ENCODE data around the gene TNFRSF6B.

TNFRSF6B gene

GRCh38 chr20:63700199-63701050, 4.0 kb downstream of the TNFRSF6B start:
- no peak for TF ChIP-seq POLR2A (IDR thresholded peaks at IDR 0.05; ENCODE audit: low read depth, low read length)
- DNase-seq (ENCODE audit: insufficient read length, low spot score), result no peak

GRCh38 chr20:63701051-63701328, 4.5 kb downstream of the TNFRSF6B start:
- no peak for TF ChIP-seq POLR2A (IDR thresholded peaks at IDR 0.05; ENCODE audit: low read depth, low read length)
- no peak for DNase-seq (ENCODE audit: insufficient read length, low spot score)
- FAIRE-seq, result no peak

More at GRCh38 chr20:63700199-63701050, 4.0 kb downstream of the TNFRSF6B start:
- no peak for FAIRE-seq

- 0 out of 2 replicates have a peak, but pooled peaks have one; percentile 33 for TF ChIP-seq POLR2A (IDR thresholded peaks at IDR 0.05; ENCODE audit: low read depth, low read length)
- DNase-seq (ENCODE audit: insufficient read length, low spot score) (peak; percentile 45), FAIRE-seq (no peak)
Observed at GRCh38 chr20:63701329-63702035, 5.0 kb downstream of the TNFRSF6B start.

GRCh38 chr20:63702036-63702665, 5.7 kb downstream of the TNFRSF6B start:
- FAIRE-seq (no peak), DNase-seq (ENCODE audit: insufficient read length, low spot score) (no peak)
- no peak for TF ChIP-seq POLR2A (IDR thresholded peaks at IDR 0.05; ENCODE audit: low read depth, low read length)

GRCh38 chr20:63702751-63703470, 6.5 kb downstream of the TNFRSF6B start:
- DNase-seq (ENCODE audit: insufficient read length, low spot score), result no peak
- FAIRE-seq, result no peak
- no peak for TF ChIP-seq POLR2A (IDR thresholded peaks at IDR 0.05; ENCODE audit: low read depth, low read length)

- no peak for DNase-seq (ENCODE audit: insufficient read length, low spot score)
- FAIRE-seq, result no peak
- TF ChIP-seq POLR2A (IDR thresholded peaks at IDR 0.05; ENCODE audit: low read depth, low read length), result no peak
Observed at GRCh38 chr20:63703471-63703975, 7.1 kb downstream of the TNFRSF6B start.

- FAIRE-seq (no peak), DNase-seq (ENCODE audit: insufficient read length, low spot score) (no peak)
- TF ChIP-seq POLR2A (IDR thresholded peaks at IDR 0.05; ENCODE audit: low read depth, low read length), result no peak
Observed at GRCh38 chr20:63703976-63704748, 7.7 kb downstream of the TNFRSF6B start.

GRCh38 chr20:63704749-63705117, 8.3 kb downstream of the TNFRSF6B start:
- no peak for TF ChIP-seq POLR2A (IDR thresholded peaks at IDR 0.05; ENCODE audit: low read depth, low read length)
- no peak for DNase-seq (ENCODE audit: insufficient read length, low spot score)
- no peak for FAIRE-seq

GRCh38 chr20:63705232-63706026, 9.0 kb downstream of the TNFRSF6B start:
- FAIRE-seq (no peak), DNase-seq (ENCODE audit: insufficient read length, low spot score) (no peak)
- TF ChIP-seq POLR2A (IDR thresholded peaks at IDR 0.05; ENCODE audit: low read depth, low read length), result no peak

GRCh38 chr20:63706027-63706695, 9.7 kb downstream of the TNFRSF6B start:
- FAIRE-seq, result no peak
- no peak for TF ChIP-seq POLR2A (IDR thresholded peaks at IDR 0.05; ENCODE audit: low read depth, low read length)
- no peak for DNase-seq (ENCODE audit: insufficient read length, low spot score)

- FAIRE-seq (no peak), DNase-seq (ENCODE audit: insufficient read length, low spot score) (peak; percentile 62)
- peak; percentile 15; the same call in 1 of the 2 replicates for TF ChIP-seq POLR2A (IDR thresholded peaks at IDR 0.05; ENCODE audit: low read depth, low read length)
Observed at GRCh38 chr20:63706852-63707557, 10.6 kb downstream of the TNFRSF6B start.

All from H54 (cell line).